NCI-H146 treated with DMSO at 0.1 percent for 48 hours (cell line): Measurements from ENCODE around the gene LIMCH1.

Experiments used
- DNase-seq: peaks from one replicate; lab custom pipeline; 2025; ENCODE audit not compliant: unreplicated experiment; lab: John Stamatoyannopoulos, UW

The LIMCH1 gene

DNA sequence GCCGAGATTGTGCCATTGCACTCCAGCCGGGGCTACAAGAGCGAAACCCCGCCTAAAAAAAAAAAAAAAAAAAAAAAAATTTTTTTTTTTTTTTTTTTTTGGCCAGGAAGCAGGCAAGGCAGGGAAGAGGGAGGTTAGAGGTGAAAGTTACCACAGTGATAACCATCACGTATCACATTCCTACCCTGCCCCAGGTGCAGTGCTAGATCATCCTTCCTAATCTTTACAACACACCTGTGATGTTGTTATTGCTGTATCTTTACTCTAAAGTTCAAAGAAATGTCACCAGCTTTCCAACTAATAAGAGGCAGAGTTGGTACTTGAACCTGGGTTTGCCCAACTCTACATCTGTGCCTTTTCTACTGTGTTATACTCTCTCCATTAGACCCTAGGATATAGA is 7.2 kb upstream of the LIMCH1 start:
- DNase-seq: no peak

DNA sequence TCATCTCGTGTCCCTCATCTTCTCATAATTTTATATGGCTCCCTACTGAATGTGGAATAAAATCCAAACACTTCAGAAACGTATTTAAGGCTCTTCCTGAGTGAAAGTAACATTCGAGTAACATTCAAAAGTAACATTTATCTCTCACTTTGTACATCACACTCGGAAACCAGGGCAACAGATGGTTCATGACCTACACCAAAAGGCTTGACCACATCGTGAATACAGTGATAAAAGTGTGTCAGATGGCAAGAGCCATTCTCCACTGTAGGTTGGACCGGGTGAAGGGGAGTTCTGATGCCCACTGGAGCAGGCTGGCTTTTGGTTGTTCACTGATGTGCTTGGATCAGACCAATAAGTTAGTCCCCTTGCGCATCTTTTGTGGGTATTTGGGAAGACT is 5.6 kb upstream of the LIMCH1 start:
- DNase-seq: no peak

DNA sequence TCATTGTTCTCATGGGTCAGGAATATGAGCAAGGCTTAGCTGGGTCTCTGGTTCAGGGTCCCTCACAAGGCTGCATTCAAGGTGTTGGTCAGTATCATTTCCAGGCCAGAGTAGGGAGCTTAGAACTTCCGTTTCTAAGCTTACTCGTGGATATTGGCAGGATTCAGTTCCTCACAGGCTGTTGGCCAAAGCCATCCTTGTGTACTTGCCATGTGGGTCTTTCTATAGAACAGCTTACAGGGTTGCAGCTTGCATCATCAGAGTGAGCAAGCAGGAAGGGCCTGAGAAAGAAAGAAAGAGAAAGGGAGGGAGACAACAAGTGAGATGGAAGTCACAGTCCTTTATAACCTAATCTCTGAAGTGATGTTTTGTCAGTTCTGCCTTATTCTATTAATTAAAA is 5.1 kb upstream of the LIMCH1 start:
- no peak for DNase-seq

DNA sequence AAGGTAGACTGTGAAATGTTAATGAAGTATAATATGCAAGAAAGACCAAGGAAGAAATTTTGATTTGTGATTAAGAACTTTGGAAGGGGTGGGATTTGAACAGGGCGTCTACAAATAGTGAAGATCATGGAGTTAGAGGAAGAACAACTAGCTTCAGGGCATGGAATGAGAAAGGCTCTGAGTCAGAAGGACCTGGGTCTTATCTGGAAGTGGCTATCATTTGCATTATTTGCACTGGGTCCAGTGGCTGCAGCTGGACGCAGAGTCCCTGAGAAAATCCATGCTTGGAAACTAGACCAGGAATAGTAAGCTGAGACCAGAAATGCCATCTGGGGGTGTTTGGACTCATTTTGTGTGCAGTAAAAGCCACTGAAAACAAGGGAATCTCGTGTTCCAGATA is 4.3 kb upstream of the LIMCH1 start:
- DNase-seq: no peak

DNA sequence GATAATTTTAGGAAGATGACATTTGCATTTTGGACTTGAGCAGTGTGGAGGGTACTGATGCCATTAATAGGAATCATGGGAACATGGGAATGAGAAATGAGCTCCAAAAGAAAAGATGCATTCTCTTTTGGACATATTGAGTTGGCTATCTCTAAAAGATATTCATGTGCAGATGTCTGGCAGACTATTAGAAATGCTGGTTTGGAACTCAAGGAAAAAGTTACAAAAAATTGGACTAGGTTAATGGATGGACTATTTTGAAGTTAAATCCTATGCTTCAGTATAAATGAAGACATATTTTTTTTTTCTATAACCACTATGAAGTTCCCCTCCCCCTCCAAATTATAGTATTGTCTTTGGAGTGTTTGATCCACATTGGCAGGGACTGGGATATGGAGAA is 3.6 kb upstream of the LIMCH1 start:
- DNase-seq: no peak

DNA sequence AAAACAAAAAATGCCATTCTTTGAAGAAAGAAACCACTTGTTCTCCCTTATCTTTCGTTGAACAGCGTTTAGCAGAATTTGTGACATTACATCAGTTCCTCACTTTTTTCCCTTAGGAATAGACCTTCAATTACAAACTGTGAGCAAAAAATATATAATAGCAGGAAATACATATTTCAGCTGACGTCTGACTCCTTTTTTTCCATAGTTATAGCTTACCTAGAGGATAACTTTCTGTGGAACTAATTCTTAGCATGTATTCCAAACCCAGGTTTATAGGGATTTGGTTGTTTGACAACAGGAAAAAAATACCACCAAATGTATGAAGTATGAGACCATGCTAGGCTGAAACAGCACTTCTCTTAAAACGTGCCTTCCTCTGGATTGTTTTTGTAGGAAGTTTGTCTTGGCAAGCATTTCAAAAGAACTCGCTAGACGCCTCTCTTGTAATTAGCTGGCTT is 2.0 kb upstream of the LIMCH1 start:
- DNase-seq: no peak

DNA sequence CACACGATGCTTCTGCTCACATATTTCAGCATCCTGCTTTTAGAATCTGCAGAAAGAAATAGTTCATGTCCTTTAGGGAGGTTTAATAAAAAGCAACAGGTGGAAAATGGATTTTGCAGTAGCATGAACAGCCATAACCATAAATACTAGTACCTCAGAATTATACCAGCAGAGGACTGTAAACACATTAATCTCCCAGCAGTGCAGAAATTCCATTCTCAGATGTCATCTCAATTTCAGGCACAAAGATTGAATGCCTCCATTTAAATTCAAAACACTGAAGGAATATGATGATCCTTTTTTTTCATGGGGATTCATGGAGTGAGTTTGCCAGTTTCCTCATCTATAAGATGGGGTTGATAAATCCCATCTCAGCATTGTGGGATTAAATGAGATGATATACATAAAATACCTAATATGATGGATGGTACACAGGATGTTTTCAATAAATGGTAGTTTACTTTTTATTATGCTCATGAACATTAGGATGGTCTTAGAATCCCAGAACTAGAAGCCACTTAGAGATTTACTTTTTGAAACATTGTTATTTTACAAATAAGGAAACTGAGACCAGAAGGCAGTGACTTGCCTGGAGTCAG is 566 bp upstream of the LIMCH1 start:
- no peak for DNase-seq

DNA sequence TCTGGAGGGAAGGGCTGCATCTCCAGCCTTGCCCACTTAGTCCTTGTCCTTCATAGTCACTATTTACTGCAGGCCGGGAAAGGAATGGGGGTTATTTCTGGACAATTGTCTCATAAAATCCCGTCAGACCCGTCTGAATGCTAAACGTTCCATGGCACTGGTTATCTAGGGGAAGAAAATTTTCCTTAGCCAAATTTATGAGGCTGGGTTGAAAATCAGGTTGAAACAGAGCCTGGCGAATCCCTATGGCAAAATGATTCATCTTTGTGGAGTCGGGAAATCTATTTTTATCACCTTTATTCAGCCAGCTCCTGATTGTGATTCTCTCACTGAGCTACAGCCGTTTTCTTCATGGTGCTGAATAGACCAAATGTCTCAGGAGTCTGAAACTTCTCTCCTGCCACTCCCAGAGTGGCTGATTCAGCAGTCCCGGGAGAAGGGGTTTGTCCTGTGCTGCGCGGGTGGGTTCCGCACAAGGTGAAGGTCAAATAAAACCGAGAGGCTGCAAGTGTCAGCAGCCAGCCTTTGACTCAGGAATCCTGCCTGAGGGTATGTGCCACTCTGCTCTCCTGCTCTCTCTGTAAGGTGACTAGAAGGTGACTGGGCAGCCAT is 1.0 kb downstream of the LIMCH1 start:
- DNase-seq: no peak

DNA sequence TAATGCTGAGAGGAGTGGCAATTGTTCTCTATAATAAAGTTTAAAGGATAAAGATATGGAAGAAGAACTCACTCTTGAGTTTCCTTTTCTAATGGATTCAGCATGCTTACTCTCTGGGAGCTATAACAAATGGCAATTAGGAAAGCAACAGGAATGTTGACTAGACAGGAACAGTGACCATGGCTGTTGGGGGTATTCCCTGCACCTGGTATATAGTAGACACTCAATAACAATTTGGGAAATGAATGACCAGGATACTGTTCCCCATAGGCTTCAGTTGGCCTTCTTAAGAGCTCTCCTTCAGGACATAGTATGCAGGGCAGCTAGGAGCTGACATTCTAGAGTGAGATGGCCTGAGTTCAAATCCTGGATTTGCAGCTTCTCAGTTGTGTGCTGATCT is 1.8 kb downstream of the LIMCH1 start:
- DNase-seq: no peak

DNA sequence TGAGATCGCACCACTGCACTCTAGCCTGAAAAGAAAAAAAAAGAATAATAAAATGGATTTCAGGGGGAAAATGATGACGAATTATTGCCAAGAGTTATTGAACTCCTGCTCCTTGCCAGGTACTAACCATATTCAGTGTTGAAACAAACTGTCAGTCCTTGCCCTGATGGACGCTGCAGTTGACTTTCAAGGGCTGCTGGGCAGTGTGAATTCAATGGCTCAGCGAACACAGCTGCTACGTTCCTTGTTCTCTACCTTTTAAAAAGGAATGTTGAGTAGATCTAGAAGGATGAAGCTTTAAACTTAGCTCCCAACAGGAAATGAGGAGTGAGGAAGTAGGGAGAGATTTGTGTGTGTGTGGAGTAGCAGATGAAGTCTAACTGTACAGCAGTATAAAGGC is 2.7 kb downstream of the LIMCH1 start:
- DNase-seq: no peak

DNA sequence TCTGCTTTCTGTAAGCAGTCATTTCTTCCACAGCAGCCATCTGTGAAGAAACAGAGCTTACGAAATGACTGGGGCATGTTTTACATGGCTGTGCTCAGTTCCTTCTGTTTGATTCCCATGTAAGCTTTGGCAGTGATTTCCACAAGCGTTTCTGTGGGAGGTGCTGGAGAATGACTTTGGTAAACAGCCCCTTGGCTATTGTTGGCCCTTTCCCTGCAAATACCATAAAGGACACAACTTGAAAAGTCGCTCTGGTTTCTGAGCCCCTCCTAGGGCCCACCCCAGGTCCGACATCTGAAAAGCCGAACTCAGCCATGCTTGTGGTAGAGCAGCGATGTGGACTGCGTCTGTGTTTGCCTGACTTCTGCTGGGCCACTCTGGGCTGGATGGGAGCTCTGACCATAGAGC is 3.7 kb downstream of the LIMCH1 start:
- no peak for DNase-seq

DNA sequence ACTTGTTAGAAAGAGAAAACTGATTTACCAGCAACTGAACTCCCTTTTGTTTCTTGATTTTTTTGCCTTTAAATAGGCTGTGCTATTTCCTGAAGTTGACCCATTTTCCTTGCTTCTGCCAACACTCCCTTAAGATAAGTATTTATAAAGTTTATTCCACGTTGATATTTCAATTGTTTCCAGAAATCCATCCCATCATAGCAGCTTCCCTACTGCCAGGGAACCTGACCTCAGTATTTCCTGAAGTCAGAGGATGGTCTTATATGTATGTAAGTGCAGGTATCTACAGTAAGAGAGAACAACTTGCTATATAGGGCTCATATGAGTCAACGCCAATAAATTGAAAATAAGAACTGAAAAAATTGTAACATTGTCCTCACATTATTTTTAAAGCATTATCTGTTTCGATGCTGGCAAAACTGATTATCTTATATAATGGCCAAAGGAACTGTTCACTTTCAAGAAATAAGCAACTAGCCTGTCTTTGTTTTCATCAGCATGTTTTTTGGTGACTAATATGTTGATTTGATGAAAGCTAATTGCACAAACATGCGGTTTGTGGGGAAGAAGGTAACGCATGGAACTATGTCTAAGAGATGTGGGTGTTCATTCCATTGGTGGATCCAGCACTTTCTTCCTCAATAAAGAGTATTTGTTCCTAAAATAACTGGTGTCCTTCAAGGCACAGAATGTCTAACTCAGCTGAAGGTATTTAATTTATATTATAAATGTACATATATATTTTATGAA is 4.7 kb downstream of the LIMCH1 start:
- DNase-seq: no peak

DNA sequence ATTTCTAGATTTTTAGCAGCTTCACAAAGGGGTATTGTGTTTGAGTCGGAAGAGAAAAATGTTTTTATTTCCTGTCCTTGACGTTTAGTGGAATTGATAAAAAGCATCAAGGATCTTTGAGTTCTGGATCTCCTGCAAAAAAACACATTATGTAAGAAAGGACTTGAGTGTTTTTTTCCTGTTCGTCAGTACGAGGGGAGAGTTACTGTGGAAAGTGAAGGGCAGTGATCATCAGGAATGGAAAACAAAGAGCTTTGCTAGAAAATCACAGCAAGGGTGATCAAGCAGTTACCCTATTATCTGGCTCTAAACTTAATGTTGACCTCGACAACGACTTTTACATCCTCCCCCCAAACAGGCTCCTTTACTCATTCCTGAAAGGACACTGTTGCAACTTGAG is 7.3 kb downstream of the LIMCH1 start:
- no peak for DNase-seq

DNA sequence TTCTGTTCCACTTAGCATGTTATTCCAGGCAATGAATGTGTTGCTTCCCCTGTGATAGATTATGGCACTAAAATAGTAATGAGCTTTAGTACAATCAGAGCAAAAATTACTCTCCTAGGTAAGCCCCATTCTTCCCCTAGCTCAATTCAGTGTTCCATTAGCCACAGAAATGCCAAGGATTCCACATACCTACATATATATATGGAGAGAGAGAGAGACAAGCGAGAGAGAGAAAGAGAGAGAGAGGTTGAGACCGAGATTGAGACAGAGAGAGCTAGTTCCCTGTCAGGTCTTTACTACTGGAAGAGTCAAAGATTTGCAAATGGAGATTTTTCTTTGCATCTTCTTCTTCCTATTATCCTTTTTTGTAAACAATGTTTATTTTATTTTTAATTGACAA is 8.7 kb downstream of the LIMCH1 start:
- no peak for DNase-seq

DNA sequence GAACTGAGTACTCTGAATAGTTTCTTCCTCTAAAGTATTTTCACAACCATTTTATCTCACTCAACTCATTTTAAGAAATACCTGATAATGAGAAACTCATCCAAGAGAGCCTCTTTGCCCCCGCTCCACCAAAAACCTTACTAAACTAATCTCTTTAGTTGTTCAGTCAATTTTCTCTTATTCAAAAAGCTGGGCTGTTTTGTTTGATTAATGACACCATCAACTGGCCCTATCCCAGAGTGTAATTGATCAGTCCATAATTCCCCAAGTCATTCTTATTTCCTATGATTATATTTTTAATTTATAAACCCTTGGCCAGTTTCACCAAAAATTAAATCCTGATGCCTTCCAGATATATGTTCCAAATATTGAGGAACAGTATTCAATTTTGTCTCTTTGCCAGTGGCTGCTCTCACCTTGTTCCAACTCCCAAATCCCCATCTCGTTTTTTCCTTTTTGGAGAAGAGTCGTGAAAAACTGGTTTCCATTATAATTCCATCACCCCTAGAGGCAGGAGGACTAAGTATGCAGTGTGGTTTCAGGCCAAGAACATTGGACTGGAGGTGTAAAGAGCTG is 10.4 kb downstream of the LIMCH1 start:
- DNase-seq: no peak

DNA sequence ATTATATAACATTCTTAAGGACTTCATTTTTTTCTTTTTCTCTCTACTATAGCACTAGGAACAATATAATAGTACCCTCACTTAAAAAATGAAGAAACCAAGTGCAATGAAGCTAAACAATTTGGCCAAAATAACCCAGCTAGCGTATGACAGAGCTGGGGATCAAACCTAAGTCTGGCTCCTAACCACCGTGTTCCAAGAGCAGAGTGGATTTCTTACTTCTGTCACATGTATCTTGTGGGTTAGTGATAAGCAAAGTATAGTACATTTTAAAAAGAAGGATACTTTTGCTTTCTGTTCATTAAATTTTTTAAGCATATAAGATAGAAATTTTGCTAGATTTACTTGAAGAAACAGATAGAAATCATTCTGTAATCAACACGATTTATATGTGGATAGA is 11.5 kb downstream of the LIMCH1 start:
- DNase-seq: no peak

DNA sequence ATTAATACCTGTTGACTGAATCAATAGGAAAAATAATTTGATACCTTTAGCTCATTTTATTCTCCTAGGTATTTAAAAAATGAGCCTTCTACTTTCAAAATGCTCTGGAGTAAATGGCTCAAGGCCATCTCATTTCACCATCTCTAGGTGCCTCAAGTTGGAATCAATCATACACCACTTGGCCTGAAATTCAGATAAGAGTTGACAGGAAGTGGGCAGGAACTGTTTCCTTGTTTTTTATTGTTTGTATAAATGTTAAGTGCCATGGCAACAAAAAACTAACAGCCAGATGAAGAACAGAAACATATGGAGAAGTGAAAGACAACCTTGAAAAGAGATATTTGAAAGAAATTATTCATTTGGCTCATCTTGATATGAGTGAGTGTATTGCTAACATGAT is 12.4 kb downstream of the LIMCH1 start:
- no peak for DNase-seq

DNA sequence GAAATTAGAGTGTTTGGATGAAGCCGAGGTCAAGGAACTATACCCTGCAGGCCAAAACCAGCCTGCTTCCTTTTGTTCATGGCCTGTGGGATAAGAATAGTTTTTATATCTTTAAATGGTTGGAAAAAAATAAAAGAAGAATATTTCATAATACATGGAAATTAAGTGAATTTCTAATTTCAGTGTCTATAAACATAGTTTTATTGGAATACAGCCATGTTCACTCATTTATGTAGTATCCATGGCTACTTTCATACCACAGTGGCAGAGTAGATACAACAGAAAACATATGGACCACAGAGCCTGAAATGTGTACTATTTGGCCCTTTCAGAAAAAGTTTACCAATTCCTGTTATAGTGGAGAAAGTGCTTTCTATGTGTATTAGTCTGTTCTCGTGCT is 13.6 kb downstream of the LIMCH1 start:
- no peak for DNase-seq

DNA sequence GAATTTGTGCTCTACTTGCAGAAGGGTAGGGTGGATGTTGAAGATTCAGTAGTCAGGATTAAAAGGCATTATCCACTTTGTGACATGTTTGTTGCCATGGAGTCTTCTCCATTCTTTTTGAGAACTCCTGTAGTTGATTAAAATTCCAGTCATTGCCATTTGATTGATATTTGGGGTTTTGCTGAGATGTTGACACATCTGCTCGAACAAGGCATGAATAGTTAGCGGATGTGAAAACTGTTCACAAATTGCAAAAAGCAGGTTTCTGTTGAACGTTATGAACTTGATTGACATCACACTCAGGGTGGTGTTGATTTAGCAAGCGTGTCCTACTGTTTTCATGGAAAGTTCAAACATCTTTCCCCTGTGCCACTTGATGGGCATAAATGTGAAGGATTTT is 16.9 kb downstream of the LIMCH1 start:
- DNase-seq: no peak

DNA sequence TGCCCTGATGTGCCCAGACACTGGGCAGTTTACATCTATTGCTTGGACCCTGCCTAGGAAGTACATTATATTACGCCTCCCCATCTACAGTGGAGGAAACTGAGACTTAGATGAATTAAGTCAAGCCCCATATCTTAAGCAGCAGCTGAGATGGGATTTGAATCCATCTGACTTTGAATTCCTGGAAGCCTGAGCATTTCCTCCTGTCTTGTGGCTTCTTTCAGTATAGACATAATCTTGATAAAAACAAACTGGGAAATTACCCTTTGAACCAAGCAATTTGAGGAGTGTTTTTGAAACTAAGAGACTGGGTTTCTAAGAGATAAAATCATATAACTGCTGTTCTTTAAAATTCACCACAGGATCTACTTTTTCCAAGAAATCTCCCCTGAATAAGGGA is 18.6 kb downstream of the LIMCH1 start:
- no peak for DNase-seq

DNA sequence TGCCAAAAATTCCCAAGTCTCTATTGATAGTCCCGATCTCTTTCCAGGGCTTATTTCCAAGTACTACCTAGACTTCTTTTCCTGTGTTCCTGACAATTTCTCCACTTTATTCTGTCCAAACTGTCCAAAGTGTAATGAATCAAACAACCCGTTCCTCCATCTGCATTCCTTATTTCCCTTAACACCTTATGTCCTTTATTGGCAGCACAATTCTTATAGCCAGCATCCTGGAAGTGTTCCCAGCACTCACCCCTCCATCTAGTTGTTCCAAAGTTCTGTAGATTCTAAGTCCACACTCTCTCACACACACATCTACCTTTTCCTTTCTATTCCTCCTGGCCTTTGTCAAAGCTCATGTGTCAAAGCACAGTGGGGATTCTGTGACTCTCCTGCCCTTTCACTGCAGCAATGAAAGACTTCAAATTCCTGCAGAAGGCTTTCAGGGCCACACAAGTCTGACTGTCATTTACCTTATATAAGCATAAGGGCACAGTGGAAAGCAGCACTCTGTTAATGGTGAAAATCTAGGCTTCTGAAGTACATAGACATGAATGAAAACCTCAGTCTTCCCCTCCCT is 22.1 kb downstream of the LIMCH1 start:
- DNase-seq: no peak

DNA sequence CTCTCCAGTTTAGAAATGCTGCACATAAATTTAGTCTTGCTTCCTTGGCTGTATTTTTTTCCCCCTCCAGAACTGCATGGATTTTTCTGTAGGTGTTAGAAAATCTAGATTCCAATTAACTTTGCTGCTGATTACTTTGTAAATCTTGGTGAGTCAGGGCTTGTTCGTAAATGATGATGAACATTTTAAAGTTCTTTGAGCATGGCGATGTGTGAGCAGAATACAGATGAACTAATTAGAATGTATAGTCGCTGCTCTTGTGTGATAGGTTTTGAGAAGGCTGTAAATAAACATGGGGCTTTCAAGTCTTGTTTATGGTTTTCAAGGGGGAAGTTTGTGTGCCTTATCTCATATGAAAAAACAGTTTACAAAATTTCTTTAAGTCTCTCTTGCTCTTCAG is 23.3 kb downstream of the LIMCH1 start:
- no peak for DNase-seq
